CD1c-positive myeloid dendritic cell (primary cell): ENCODE measurements around the gene FAM171A2.
A peak's percentile ranks its signal among the peaks of the same experiment; 100 is the strongest.

Experiments
- DNase-seq: peaks from one replicate; pipeline ENCODE4 v3.0.0-alpha.2; 2016; ENCODE audit errors: extremely low spot score

FAM171A2 gene

DNA sequence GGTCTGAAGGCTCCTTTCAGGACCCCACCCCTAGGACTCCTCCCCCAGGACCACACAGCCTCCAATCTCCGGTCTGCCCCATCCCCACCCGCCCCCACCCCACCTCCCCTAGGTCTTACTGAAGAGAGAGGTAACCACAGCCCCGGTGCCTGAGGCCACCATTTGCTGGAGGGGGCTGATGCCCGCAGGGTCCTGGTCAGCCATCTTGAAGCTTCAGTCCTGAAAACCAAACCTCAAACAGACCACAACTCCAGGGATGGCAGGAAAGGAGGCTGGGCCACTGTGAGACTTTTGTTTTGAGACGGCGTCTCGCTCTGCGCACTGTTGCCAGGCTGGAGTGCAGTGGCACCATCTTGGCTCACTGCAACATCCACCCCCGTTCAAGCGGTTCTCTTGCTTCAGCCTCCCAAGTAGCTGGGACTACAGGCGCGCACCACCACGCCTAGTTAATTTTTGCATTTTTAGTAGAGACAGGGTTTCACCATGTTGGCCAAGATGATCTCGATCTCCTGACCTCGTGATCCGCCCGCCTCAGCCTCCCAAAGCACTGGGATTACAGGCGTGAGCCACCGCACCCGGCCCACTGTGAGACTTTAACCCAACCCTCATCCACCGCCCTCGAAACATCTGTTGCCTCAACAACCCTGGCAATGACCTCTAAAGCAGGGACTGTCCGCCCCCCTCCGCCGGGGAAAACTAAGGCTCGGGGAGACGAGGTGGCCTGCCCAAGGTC, 40.1 kb downstream of the FAM171A2 start:
- no peak for DNase-seq

DNA sequence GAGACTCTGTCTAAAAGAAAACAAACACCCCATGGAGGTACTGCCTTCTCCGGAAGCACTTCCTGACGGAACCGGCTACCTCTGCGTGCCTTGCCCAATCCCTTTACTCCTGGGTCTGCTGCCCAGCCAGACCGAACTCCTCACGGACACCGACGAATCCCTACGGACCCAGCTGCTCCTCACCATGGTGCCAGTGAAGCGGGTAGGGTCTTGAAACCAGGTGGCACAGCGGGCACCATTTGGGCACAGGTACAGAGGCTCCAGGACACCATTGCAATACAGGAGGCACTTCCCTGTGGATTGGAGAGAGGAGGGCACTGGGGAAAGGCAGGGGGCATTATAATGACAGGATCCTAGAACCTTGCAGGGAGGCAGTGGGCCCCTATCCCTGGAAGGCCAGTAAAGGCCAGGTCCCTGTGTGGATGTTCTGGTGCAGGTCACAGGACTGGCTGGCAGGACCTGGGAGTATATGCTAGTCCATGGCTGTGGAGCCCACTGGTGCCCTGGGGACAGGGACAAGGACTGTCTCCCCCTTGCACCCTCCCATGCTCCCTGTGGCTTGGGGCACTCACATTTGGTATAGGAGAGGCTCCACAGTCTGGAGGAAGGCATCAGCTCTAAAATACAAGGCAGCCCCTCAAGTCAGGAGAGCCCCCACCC, 41.3 kb downstream of the FAM171A2 start:
- DNase-seq, result no peak

DNA sequence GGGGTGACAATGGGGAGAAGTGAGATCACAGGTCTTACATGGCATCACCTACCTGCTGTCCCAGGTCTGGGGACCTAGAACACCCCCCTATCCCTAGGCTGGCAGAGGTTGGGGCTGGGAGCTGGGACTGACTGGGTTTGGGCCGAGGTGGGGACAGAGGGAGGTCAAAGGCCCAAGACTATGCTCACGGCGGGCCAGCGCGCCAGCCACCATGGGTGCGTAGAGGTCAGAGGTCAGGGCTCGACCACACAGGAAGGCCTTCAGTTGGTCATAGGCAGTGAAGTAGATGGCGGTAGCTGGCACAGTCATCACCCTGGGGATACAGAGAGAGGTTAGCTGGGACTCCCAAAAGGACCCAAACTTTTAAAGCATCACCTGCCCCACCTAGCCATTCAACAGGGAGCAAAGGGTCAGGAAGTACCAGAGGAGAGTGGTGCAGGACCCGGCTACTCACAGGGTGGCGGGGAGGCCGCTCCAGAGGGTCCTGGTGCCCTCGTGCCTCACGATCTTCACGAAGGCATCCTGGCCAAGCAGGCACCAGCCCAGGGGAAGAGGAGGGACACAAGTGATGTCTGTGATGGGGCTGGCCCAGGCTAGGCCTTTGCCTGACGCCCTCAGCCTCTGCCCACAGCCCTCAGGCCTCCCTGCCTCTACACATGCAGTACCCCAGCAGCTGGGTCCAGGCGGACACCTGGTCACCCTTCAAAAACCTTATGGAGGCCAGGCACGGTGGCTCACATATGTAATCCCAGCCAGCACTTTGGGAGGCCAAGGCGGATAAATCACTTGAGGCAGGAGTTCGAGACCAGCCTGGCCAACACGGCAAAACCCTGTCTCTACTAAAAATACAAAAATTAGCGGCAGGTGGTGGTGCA, 42.2 kb downstream of the FAM171A2 start:
- no peak for DNase-seq

DNA sequence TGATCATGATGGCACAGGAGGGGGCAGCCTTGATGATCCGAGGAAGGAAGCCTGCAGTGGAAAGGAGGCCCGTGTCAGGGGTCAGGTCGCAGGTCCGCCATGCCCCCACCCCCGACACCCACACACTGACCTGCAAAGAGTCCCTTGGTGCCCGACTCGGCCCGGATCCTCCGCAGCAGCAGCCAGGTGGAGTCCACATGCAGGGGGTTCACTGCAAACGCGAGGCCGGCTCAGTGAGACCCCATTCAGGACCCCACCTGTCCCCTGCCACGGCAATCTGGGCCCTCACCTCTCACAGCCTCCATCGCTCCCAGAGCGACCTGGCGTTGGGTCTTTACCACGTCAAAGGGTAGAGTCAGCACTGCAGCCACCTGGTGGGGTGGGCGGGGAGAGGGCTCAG, 43.6 kb downstream of the FAM171A2 start:
- no peak for DNase-seq

- no peak for DNase-seq
Observed at GRCh38 chr17:44318077-44318892, 45.4 kb downstream of the FAM171A2 start.

- DNase-seq, result no peak
Observed at GRCh38 chr17:44317545-44317944, 46.1 kb downstream of the FAM171A2 start.

DNA sequence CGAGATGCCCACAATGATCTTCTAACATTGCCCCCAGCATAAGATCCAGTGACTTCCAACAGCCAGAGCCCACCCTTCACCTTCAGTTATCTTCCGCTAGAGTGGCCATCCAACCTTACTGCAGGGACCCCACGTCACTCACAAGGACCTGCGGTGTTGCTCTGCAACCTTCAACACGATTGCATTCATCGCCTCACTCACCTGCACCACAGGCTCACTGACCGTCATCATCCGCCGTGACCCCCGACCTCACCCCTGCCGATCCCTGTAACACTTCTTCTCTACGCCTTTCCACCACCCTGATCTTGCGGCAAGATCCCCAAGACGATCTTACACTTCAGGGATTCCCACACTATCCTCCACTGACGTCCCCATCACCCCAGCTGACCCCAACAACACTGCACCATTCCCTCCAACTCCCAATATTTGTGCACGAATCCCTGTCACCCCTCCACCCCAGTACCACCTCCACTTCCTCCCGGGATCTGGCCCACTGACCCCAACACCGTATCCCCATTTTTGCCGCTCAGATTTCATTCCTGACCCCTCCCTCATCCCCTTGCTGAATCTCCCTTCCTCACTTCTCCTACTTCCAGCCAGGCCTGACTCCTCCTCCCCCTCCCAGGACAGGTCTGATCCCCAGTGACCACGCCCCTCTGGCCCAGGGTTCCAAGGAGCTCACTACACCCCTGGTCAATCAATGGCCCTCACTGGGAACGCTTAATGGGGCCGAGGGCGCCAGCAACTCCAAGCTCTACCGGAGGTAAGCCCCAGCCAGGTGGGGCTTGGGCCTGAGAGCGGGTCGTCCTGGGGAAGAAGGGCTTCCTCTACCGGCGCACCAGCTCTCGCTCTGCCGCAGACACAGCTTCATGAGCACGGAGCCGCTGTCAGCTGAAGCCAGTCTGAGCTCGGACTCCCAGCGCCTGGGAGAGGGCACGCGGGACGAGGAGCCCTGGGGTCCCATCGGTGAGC, 47.6 kb downstream of the FAM171A2 start:
- no peak for DNase-seq

DNA sequence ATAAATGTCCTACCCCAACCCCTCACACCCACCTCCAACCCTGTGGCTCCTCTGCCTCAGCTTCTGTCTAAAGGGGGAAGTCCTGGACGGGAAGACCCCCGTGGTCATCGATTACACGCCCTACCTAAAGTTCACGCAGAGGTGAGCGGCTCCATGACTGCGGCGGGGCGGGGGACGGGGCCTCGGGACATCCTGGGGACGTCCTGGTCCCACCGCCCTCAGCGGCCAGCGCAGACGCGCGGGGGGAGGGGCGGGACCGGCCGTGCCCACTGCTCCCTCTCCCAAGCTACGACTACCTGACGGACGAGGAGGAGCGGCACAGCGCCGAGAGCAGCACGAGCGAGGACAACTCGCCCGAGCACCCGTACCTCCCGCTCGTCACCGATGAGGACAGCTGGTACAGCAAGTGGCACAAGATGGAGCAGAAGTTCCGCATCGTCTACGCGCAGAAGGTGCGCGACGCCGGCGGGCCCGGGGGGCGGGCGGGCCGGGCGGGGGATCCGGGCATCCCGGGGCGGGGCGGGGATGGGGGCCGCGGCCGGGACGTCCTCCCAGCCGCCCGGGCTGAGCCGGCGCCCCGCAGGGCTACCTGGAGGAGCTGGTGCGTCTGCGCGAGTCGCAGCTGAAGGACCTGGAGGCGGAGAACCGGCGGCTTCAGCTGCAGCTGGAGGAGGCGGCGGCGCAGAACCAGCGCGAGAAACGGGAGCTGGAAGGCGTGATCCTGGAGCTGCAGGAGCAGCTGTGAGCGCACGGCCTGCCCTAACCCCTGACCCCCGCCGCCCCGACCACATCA, 48.6 kb downstream of the FAM171A2 start:
- DNase-seq, result peak; percentile 44

DNA sequence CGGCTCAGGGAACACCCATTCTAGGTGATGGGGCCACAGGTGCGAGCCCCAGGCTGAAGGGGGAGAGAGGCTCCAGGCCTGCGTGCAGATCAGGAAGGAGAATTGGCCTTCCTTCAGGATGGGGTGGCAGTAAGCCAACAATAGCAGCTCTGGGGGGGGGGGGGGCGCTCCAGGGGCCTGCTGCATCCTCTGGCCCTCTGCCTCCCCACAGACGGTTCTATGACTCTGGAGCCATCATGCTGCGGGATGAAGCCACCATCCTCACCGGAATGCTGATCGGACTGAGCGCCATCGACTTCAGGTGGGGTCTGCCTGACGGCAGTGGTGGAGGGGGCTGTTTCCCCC, 49.2 kb downstream of the FAM171A2 start:
- DNase-seq, result no peak

DNA sequence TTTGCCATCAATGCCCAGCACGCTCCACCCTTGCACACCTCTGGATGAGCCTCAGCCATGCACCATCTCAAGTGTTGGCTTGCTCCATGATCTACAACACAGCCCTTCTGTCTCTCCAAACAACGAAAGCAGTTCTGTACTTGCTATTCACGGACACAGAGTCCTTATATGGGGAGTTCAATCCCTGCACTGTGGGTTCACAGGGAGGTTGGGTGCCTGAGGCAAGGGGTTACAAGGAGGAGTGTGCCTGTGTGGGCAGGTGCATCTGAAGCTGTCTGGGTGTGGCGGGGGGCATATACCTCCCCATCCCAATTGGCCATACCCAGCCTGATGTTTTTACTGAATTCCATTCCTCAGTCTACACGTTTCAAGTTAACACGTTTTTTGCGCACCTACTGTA, 49.6 kb downstream of the FAM171A2 start:
- no peak for DNase-seq

DNA sequence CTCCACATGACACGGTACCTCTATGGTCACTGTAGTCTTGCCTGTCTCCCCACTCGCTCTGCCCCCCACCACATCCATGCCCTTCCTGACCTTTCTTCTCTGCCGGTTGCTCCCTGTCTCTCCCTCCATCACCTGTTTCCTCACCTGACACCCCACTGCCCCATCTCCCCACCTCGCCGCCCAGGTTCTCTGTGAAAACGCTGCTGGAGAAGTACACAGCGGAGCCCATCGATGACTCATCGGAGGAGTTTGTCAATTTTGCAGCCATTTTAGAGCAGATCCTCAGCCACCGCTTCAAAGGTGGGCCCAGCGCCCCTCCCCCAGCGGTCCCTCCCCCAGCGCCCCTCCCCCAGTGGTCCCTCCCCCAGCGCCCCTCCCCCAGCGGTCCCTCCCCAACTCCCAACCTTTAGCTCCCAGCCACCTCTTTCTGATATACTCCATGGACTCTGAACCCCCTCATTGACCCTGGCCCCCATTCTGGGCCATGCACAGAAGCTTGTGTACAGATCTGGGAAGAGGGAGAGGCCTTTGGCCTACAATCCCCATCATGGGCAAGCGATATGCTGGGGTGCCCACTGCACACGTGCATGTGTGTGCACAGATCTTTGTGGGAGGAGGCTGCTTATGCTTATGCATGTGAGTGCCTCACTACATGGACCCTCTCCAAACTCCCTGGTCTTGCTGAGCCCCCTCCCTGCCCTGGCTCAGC, 51.1 kb downstream of the FAM171A2 start:
- DNase-seq, result no peak

GRCh38 chr17:44311562-44312181, 52.0 kb downstream of the FAM171A2 start:
- no peak for DNase-seq

- DNase-seq, result no peak
Observed at GRCh38 chr17:44310609-44311376, 52.9 kb downstream of the FAM171A2 start.

DNA sequence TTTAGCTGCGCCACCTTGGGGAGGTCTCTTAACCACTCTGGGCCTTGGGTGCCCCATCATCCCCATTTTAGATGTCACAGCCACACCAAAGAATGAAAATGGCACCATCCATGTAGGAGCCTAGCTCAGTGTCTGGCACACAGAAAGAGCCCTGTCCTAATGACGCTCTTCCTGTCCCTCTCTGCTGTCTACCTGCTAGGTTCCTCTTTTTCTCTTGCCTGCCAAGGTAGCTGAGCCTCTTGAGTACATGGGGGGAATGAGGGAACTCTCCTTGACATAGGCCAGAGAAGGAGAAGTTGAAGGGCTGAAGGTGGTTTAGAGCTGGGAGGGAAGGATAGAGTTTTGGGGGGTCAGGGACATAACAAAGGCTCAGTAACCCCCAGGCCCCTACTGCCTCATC, 53.5 kb downstream of the FAM171A2 start:
- no peak for DNase-seq

DNA sequence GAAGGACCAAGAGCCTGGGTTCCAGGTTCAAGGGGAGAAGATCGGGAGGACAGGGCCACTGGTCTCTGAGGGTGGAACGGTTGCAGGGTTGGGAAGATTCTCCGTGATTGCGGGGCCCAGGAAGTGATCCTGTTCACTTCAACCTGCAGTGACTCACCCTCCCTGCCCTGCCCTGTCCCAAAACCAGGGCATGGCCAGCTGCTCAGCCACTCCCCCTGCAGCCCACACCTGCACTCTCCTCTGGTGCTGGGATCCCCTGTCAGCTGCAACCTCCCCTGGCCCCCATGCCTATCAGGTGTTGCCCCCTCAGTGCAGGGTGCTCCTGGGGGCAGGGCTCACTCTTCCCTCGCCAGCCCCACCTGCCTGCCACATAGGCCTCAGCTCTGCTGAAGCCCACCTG, 54.2 kb downstream of the FAM171A2 start:
- no peak for DNase-seq

GRCh38 chr17:44308865-44309264, 54.8 kb downstream of the FAM171A2 start:
- DNase-seq, result no peak

DNA sequence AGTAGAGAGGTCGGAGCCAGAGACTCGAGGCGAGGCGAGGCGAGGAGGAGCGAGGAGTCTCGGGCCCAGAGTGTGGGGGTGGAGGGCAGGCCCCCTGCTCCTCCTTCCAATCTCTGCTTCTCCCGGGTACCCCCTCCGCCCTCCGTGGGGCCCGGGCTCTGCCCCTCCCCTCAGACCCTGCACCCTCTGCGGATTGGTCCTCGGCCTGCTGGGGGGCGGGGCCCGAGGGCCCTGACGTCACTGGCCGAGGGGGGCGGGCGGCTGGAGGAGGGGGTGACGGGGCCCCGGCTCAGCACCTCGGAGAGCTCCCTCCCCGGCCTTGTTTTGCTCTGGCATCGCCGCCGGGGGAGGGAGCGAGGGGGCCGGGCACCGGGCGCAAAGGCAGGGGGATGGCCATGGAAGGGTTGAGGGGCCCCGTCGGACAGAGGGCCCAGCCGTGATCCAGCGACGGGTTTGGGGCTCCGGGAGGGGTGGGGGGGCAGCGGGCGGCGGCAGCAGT, 55.3 kb downstream of the FAM171A2 start, which contains the start of gene RUNDC3A:
RUNDC3A (plus strand) TSS at position 282 of the 499 bp plus-strand sequence. CDS start 232 bp downstream, outside the sequence.
- DNase-seq, result peak; percentile 75
